ENCODE data around the gene LIN28B.

Gene LIN28B

GRCh38 chr6:105015482-105015881, 58.6 kb downstream of the LIN28B start:
- TF ChIP-seq ZNF274 (IDR thresholded peaks at IDR 0.05; ENCODE audit: low read depth, low read length): no peak
- H3K4me3 ChIP-seq (ENCODE audit: low read length): no peak overlapping the region

- TF ChIP-seq ZNF274 (IDR thresholded peaks at IDR 0.05; ENCODE audit: low read depth, low read length): no peak
These were observed 62.4 kb downstream of the LIN28B start for GRCh38 chr6:105019285-105019684.

GRCh38 chr6:105021399-105021798, 64.5 kb downstream of the LIN28B start:
- H3K4me3 ChIP-seq (ENCODE audit: low read length): no peak overlapping the region
- TF ChIP-seq ZNF274 (IDR thresholded peaks at IDR 0.05; ENCODE audit: low read depth, low read length): no peak

More at GRCh38 chr6:105019285-105019684, 62.4 kb downstream of the LIN28B start:
- H3K4me3 ChIP-seq (ENCODE audit: low read length): no peak overlapping the region

- H3K4me3 ChIP-seq (ENCODE audit: low read length): no peak overlapping the region
- TF ChIP-seq ZNF274 (IDR thresholded peaks at IDR 0.05; ENCODE audit: low read depth, low read length): no peak
These were observed 65.5 kb downstream of the LIN28B start for GRCh38 chr6:105022416-105022815.

- TF ChIP-seq ZNF274 (IDR thresholded peaks at IDR 0.05; ENCODE audit: low read depth, low read length): no peak
- H3K4me3 ChIP-seq (ENCODE audit: low read length): no peak overlapping the region
These were observed 67.9 kb downstream of the LIN28B start for GRCh38 chr6:105024803-105025202.

- no peak for TF ChIP-seq ZNF274 (IDR thresholded peaks at IDR 0.05; ENCODE audit: low read depth, low read length)
- no peak overlapping the region for H3K4me3 ChIP-seq (ENCODE audit: low read length)
These were observed 72.0 kb downstream of the LIN28B start for GRCh38 chr6:105028898-105029297.

- TF ChIP-seq ZNF274 (IDR thresholded peaks at IDR 0.05; ENCODE audit: low read depth, low read length): no peak
- H3K4me3 ChIP-seq (ENCODE audit: low read length): no peak overlapping the region
These were observed 72.7 kb downstream of the LIN28B start for GRCh38 chr6:105029581-105029980.

- H3K4me3 ChIP-seq (ENCODE audit: low read length): no peak overlapping the region
- TF ChIP-seq ZNF274 (IDR thresholded peaks at IDR 0.05; ENCODE audit: low read depth, low read length): no peak
These were observed 77.6 kb downstream of the LIN28B start for GRCh38 chr6:105034470-105034869.

GRCh38 chr6:105035299-105035698, 78.4 kb downstream of the LIN28B start:
- no peak overlapping the region for H3K4me3 ChIP-seq (ENCODE audit: low read length)
- TF ChIP-seq ZNF274 (IDR thresholded peaks at IDR 0.05; ENCODE audit: low read depth, low read length): no peak

- no peak for TF ChIP-seq ZNF274 (IDR thresholded peaks at IDR 0.05; ENCODE audit: low read depth, low read length)
- H3K4me3 ChIP-seq (ENCODE audit: low read length): no peak overlapping the region
These were observed 79.4 kb downstream of the LIN28B start for GRCh38 chr6:105036351-105036750.

- H3K4me3 ChIP-seq (ENCODE audit: low read length): no peak overlapping the region
- no peak for TF ChIP-seq ZNF274 (IDR thresholded peaks at IDR 0.05; ENCODE audit: low read depth, low read length)
These were observed 81.4 kb downstream of the LIN28B start for GRCh38 chr6:105038259-105038658.

GRCh38 chr6:105041880-105042279, 85.0 kb downstream of the LIN28B start:
- no peak overlapping the region for H3K4me3 ChIP-seq (ENCODE audit: low read length)
- TF ChIP-seq ZNF274 (IDR thresholded peaks at IDR 0.05; ENCODE audit: low read depth, low read length): no peak

GRCh38 chr6:105042648-105043047, 85.7 kb downstream of the LIN28B start:
- TF ChIP-seq ZNF274 (IDR thresholded peaks at IDR 0.05; ENCODE audit: low read depth, low read length): no peak

GRCh38 chr6:105043979-105044378, 87.1 kb downstream of the LIN28B start:
- no peak overlapping the region for H3K4me3 ChIP-seq (ENCODE audit: low read length)
- TF ChIP-seq ZNF274 (IDR thresholded peaks at IDR 0.05; ENCODE audit: low read depth, low read length): no peak

More at GRCh38 chr6:105042648-105043047, 85.7 kb downstream of the LIN28B start:
- H3K4me3 ChIP-seq (ENCODE audit: low read length): no peak overlapping the region

GRCh38 chr6:105045526-105045925, 88.6 kb downstream of the LIN28B start:
- no peak for TF ChIP-seq ZNF274 (IDR thresholded peaks at IDR 0.05; ENCODE audit: low read depth, low read length)

GRCh38 chr6:105051941-105052471, 95.1 kb downstream of the LIN28B start:
- TF ChIP-seq ZNF274 (IDR thresholded peaks at IDR 0.05; ENCODE audit: low read depth, low read length): no peak

More at GRCh38 chr6:105045526-105045925, 88.6 kb downstream of the LIN28B start:
- no peak overlapping the region for H3K4me3 ChIP-seq (ENCODE audit: low read length)

More at GRCh38 chr6:105051941-105052471, 95.1 kb downstream of the LIN28B start:
- H3K4me3 ChIP-seq (ENCODE audit: low read length): no peak overlapping the region
